HCT116 (cell line): ENCODE data around the gene AKT3. TPM values are rescaled to one million over a fixed set of nuclear protein-coding genes. Genes with fewer than 3 reads are reported as not detected.

Experiments
- ATAC-seq: fragments of 200-7000 bp; cut with Tn5 transposase; 2 replicates; pipeline ENCODE4 v1.9.1; 2020; ENCODE audit warnings: mild to moderate bottlenecking, moderate library complexity
- BruUV-seq: library from RNA; stranded (reverse); fragments of 400-500 nt; replicated peaks from 2 replicates; lab custom pipeline; 2021; lab: Mats Ljungman, UMichigan
- CTCF ChIA-PET: fragments of 300-600 bp; sonication (Branson Sonifier 250); formaldehyde crosslinking; loops from one replicate; lab custom pipeline; 2021; ENCODE audit warnings: antibody characterized with exemption; lab: Charles Lee
- POLR2A ChIA-PET: fragments of 300-600, 350-600 bp; sonication (Branson Sonifier 250); formaldehyde crosslinking; loops from one replicate; lab custom pipeline; 2021; ENCODE audit warnings: antibody characterized with exemption; lab: Charles Lee
- RAD21 ChIA-PET, 2 experiments: fragments of 300-600 bp; sonication (Branson Sonifier 250); formaldehyde crosslinking; loops; one replicate each; lab custom pipeline; 2023; ENCODE audit warnings: low total read pairs in 2 of 2; ENCODE audit not compliant: uncharacterized antibody in 2 of 2, unreplicated experiment in 2 of 2, low non-redundant PET in 1 of 2; lab: Charles Lee
- DNase-seq: peaks from one replicate; pipeline ENCODE4 v3.0.0-alpha.2; 2010; ENCODE audit warnings: low read depth, low spot score
- H2AFZ ChIP-seq: fragments of 200-600 bp; shearing (Covaris generic), sonication (generic); 2 replicates; pipeline ENCODE4 v1.6.1; 2017; ENCODE audit warnings: low read depth, mixed run types, mixed read lengths, antibody characterized with exemption, low read length; ENCODE audit not compliant: poor library complexity, severe bottlenecking
- H3K27ac ChIP-seq: 2 replicates; pipeline ENCODE4 v1.5.1; 2012; ENCODE audit warnings: low read depth, low read length
- H3K27me3 ChIP-seq: fragments of 200-600 bp; sonication (generic); 2 replicates; pipeline ENCODE4 v1.6.1; 2016; ENCODE audit warnings: mixed run types, low read length, mixed read lengths; ENCODE audit not compliant: insufficient read depth
- H3K36me3 ChIP-seq, 2 experiments: fragments of 200-500 bp in 1 of 2; fragments of 200-600 bp in 1 of 2; sonication (Bioruptor generic) in 1 of 2; sonication (generic) in 1 of 2; 2 replicates each; pipeline versions ENCODE4 v1.5.1 to v1.6.1; 2014 to 2016; ENCODE audit warnings: low read length in 2 of 2, inconsistent platforms in 1 of 2, mixed read lengths in 1 of 2, mixed run types in 1 of 2; ENCODE audit not compliant: insufficient read depth in 2 of 2, control insufficient read depth in 1 of 2
- H3K4me1 ChIP-seq, 2 experiments: fragments of 200-600 bp in 1 of 2; sonication (generic) in 1 of 2; 2 replicates each; pipeline versions ENCODE4 v1.5.1 to v1.6.1; 2012 to 2017; ENCODE audit warnings: low read length in 2 of 2, inconsistent platforms in 1 of 2, mild to moderate bottlenecking in 1 of 2, mixed read lengths in 1 of 2, mixed run types in 1 of 2, moderate library complexity in 1 of 2; ENCODE audit not compliant: insufficient read depth in 2 of 2, control insufficient read depth in 1 of 2
- H3K4me2 ChIP-seq: fragments of 200-600 bp; sonication (generic); 2 replicates; pipeline ENCODE4 v1.6.1; 2017; ENCODE audit warnings: mixed run types, low read length, mixed read lengths
- H3K4me3 ChIP-seq, 2 experiments: fragments of 200-600 bp in 1 of 2; sonication (generic) in 1 of 2; replicated peaks in 1 of 2; 2 replicates each; pipeline ENCODE4 v1.5.1; 2011 to 2016; ENCODE audit warnings: low read length in 2 of 2, control low read depth in 1 of 2, low read depth in 1 of 2, mild to moderate bottlenecking in 1 of 2, mixed read lengths in 1 of 2, mixed run types in 1 of 2
- H3K79me2 ChIP-seq: fragments of 200-600 bp; sonication (generic); 2 replicates; pipeline ENCODE4 v1.6.1; 2017; ENCODE audit warnings: mild to moderate bottlenecking, mixed run types, low read length, moderate library complexity, mixed read lengths; ENCODE audit not compliant: insufficient read depth
- H3K9ac ChIP-seq: fragments of 200-600 bp; sonication (generic); 2 replicates; pipeline ENCODE4 v1.6.1; 2016; ENCODE audit warnings: low read length, mixed read lengths
- H3K9me2 ChIP-seq: fragments of 200-600 bp; sonication (generic), shearing (Covaris generic); 2 replicates; pipeline ENCODE4 v1.6.1; 2017; ENCODE audit warnings: mixed run types, mild to moderate bottlenecking, moderate library complexity; ENCODE audit not compliant: insufficient read depth
- H3K9me3 ChIP-seq, 2 experiments: fragments of 200-500 bp in 1 of 2; fragments of 200-600 bp in 1 of 2; sonication (Bioruptor generic) in 1 of 2; sonication (generic) in 1 of 2; 2 replicates each; pipeline ENCODE4 v1.6.1; 2014 to 2017; ENCODE audit warnings: low read length in 2 of 2, mixed read lengths in 2 of 2, inconsistent platforms in 1 of 2, low read depth in 1 of 2, mild to moderate bottlenecking in 1 of 2, mixed run types in 1 of 2, moderate library complexity in 1 of 2; ENCODE audit not compliant: control insufficient read depth in 1 of 2, insufficient read depth in 1 of 2
- H4K20me1 ChIP-seq: fragments of 200-600 bp; sonication (generic), shearing (Covaris generic); 2 replicates; pipeline ENCODE4 v1.6.1; 2017; ENCODE audit warnings: mixed run types, mild to moderate bottlenecking, moderate library complexity; ENCODE audit not compliant: insufficient read depth
- CBX3 ChIP-seq: IDR thresholded peaks from 2 replicates; pipeline ENCODE4 v1.6.1; 2012; ENCODE audit warnings: low read depth
- CEBPB ChIP-seq: IDR thresholded peaks from 2 replicates; pipeline ENCODE4 v1.6.1; 2012; ENCODE audit warnings: low read depth
- ELF1 ChIP-seq: IDR thresholded peaks from 2 replicates; pipeline ENCODE4 v1.6.1; 2012; ENCODE audit warnings: low read depth, borderline replicate concordance
- FOSL1 ChIP-seq: IDR thresholded peaks from 2 replicates; pipeline ENCODE4 v1.6.1; 2012; ENCODE audit warnings: low read depth
- JUND ChIP-seq: IDR thresholded peaks from 2 replicates; pipeline ENCODE4 v1.6.1; 2012
- POLR2A ChIP-seq: IDR thresholded peaks from 2 replicates; pipeline ENCODE4 v1.7.0; 2011; ENCODE audit warnings: borderline replicate concordance; ENCODE audit not compliant: insufficient read depth, insufficient read length; ENCODE audit errors: extremely low read depth
- RAD21 ChIP-seq: IDR thresholded peaks from 2 replicates; pipeline ENCODE4 v1.6.1; 2012; ENCODE audit warnings: low read depth, mild to moderate bottlenecking
- SRF ChIP-seq: IDR thresholded peaks from 2 replicates; pipeline ENCODE4 v1.6.1; 2012; ENCODE audit warnings: low read depth
- YY1 ChIP-seq: IDR thresholded peaks from 2 replicates; pipeline ENCODE4 v1.6.1; 2011; ENCODE audit warnings: low read length, low read depth, moderate library complexity, mild to moderate bottlenecking; ENCODE audit not compliant: insufficient replicate concordance; ENCODE audit errors: extremely low read depth
- ZNF274 ChIP-seq: fragments of 200-500 bp; sonication (Bioruptor generic); IDR thresholded peaks from 2 replicates; pipeline ENCODE4 v1.6.1; 2014; ENCODE audit warnings: mild to moderate bottlenecking, low read depth, low read length, inconsistent platforms
- intact Hi-C: fragments of 100-400 bp; cut with micrococcal nuclease; formaldehyde crosslinking; loops from 2 replicates; pipeline ENCODE4 v1.10.0; 2022
- total RNA-seq: library from RNA; stranded (reverse); gene quantifications from one replicate; pipeline ENCODE4 v1.2.1, GENCODE V29; 2021; ENCODE audit not compliant: unreplicated experiment
- TF ChIP-seq, protein P1 (sequence below): IDR thresholded peaks from 2 replicates; pipeline ENCODE4 v1.6.1; 2012
- TF ChIP-seq, protein P2 (sequence below): IDR thresholded peaks from 2 replicates; pipeline ENCODE4 v1.6.1; 2011; ENCODE audit warnings: mild to moderate bottlenecking, low read length, moderate library complexity; ENCODE audit not compliant: insufficient replicate concordance; ENCODE audit errors: extremely low read depth
- TF ChIP-seq, protein P3 (sequence below), 3 experiments: fragments of 200-600 bp in 1 of 3; sonication (generic) in 1 of 3; IDR thresholded peaks in 2 of 3; conservative IDR thresholded peaks in 1 of 3; 2 replicates each; pipeline ENCODE4 v1.5.1; 2012 to 2017; ENCODE audit warnings: low read depth in 2 of 3, low read length in 2 of 3, antibody characterized with exemption in 1 of 3, borderline replicate concordance in 1 of 3, control low read depth in 1 of 3, mild to moderate bottlenecking in 1 of 3, mixed read lengths in 1 of 3, mixed run types in 1 of 3, moderate library complexity in 1 of 3; ENCODE audit not compliant: insufficient read depth in 1 of 3
- TF ChIP-seq, protein P4 (sequence below): IDR thresholded peaks from 2 replicates; pipeline ENCODE4 v1.6.1; 2012

The AKT3 gene
- total RNA-seq, 1 experiment from 2014 or later, result 0.49 TPM

DNA sequence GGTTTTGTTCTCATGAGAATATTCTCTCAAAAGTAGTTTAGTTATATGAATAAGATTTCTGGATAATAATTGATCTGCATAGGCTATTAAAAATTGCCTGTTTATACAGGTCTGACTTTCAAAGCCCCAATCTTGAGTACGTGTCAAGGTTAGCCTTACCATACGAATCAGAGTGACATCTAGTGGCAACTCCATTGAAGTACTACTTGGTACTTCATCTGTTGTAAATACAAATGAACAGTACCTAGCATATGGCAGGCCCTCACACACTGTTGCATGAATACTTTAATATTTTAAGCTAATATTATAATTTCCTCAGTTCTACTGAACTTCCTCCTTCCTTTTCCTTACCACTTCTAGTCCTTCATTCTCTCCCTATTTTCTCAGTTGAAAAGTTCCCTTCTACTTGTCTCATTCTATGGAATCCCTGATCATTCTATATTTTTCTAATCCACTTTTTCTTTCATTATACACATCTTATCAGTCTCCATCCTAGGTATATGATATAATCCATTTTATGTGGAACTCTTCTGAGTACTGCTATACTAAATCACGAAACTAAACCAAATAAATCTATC, 101.2 kb downstream of the AKT3 start:
- ChIA-PET POLR2A (no interaction called here), RAD21 (interaction anchor here in 1 of 2 experiments (0.6 to 1.1 kb wide), 2 partner anchors 47 to 405 kb away, joined by 3 read pairs; no protein-coding TSS in a partner anchor), CTCF (interaction anchor here (1.4 to 1.6 kb wide), 2 partner anchors 9 to 11 kb away, joined by 3 read pairs; no protein-coding TSS in a partner anchor)
- TF ChIP-seq POLR2A (no peak), CBX3 (no peak), ELF1 (no peak), FOSL1 (no peak), YY1 (no peak), JUND (no peak), ZNF274 (no peak), CEBPB (no peak), RAD21 (peak; percentile 68), SRF (no peak)
- TF ChIP-seq, protein P1, sequence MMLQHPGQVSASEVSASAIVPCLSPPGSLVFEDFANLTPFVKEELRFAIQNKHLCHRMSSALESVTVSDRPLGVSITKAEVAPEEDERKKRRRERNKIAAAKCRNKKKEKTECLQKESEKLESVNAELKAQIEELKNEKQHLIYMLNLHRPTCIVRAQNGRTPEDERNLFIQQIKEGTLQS, result no peak
- TF ChIP-seq, protein P2, sequence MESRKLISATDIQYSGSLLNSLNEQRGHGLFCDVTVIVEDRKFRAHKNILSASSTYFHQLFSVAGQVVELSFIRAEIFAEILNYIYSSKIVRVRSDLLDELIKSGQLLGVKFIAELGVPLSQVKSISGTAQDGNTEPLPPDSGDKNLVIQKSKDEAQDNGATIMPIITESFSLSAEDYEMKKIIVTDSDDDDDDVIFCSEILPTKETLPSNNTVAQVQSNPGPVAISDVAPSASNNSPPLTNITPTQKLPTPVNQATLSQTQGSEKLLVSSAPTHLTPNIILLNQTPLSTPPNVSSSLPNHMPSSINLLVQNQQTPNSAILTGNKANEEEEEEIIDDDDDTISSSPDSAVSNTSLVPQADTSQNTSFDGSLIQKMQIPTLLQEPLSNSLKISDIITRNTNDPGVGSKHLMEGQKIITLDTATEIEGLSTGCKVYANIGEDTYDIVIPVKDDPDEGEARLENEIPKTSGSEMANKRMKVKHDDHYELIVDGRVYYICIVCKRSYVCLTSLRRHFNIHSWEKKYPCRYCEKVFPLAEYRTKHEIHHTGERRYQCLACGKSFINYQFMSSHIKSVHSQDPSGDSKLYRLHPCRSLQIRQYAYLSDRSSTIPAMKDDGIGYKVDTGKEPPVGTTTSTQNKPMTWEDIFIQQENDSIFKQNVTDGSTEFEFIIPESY, result no peak
- TF ChIP-seq, protein P3, sequence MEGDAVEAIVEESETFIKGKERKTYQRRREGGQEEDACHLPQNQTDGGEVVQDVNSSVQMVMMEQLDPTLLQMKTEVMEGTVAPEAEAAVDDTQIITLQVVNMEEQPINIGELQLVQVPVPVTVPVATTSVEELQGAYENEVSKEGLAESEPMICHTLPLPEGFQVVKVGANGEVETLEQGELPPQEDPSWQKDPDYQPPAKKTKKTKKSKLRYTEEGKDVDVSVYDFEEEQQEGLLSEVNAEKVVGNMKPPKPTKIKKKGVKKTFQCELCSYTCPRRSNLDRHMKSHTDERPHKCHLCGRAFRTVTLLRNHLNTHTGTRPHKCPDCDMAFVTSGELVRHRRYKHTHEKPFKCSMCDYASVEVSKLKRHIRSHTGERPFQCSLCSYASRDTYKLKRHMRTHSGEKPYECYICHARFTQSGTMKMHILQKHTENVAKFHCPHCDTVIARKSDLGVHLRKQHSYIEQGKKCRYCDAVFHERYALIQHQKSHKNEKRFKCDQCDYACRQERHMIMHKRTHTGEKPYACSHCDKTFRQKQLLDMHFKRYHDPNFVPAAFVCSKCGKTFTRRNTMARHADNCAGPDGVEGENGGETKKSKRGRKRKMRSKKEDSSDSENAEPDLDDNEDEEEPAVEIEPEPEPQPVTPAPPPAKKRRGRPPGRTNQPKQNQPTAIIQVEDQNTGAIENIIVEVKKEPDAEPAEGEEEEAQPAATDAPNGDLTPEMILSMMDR (IDR thresholded peaks at IDR 0.05 in 2 of 3, conservative IDR thresholded peaks at IDR 0.05 in 1 of 3; ENCODE audit: borderline replicate concordance in 1 of 3, insufficient read depth in 1 of 3, low read depth in 2 of 3, low read length in 2 of 3), result peak; percentile 54 to 69 (median 63); a peak in 5 of 6 replicates
- TF ChIP-seq, protein P4, sequence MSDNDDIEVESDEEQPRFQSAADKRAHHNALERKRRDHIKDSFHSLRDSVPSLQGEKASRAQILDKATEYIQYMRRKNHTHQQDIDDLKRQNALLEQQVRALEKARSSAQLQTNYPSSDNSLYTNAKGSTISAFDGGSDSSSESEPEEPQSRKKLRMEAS, result no peak
- Histone ChIP-seq H4K20me1 (no peaks in the 10 kb centered on the region), H3K9me2 (no peaks in the 10 kb centered on the region), H3K4me3 (no peak overlapping the region), H3K9me3 (no peaks in the 10 kb centered on the region), H3K27me3 (0 out of 2 replicates have a peak, but pooled peaks cover 17% of the 10 kb centered on the region), H3K27ac (no peak overlapping the region), H3K36me3 (no peaks in the 10 kb centered on the region), H2AFZ (no peak overlapping the region), H3K79me2 (no peaks in the 10 kb centered on the region), H3K9ac (no peak overlapping the region), H3K4me2 (no peak overlapping the region), H3K4me1 (no peaks in the 10 kb centered on the region)
- DNase-seq (peak; percentile 63), ATAC-seq (peak; percentile 99)
- no TSS peak for BruUV-seq
- intact Hi-C loops, result loop anchor here (1.0 kb wide), 2 partner anchors 404 to 525 kb away; no protein-coding TSS in a partner anchor
